Stimulated activated CD4-positive, alpha-beta T cell treated with anti-CD3 and anti-CD28 coated beads, Interleukin-1b, Interleukin-23, amount 100 ng/mL, for 24 hours (primary cell): ENCODE measurements around the gene PHRF1.

ENCODE experiments used
- DNase-seq, 4 experiments: peaks; one replicate each; pipeline ENCODE4 v3.0.0-alpha.2; 2020; ENCODE audit warnings: low read depth in 4 of 4, low spot score in 1 of 4

The PHRF1 gene

DNA sequence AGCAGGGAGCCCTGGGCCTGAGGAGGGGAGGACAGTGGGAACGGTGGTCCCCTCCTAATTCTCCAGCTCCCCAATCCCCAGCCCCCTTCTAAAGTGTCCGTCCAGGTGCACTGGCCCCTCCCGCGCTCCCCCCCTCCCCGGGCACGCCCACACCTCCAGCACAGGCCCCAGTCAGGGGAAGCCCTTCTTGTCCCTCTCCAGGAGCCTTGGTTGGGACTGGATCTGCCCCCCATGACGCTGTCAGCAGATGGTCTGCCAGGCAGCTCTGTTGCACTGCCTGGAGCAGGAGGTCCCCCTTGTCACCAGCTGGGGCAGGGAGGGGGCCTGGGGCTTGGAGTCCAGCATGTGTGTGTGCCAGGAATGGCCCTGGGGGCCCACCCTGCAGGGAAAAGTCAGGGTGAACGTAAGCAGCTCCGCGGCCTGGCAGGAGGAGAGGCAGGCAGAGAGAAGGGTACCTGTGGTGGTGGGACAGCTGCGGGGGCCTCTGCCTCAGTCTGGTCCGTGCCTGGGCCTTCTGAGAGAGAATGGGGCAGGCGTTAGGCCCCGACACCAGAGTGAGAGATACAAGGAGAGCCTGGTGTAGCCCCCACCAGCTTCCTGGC is 37.9 kb downstream of the PHRF1 start:
- DNase-seq = no peak

DNA sequence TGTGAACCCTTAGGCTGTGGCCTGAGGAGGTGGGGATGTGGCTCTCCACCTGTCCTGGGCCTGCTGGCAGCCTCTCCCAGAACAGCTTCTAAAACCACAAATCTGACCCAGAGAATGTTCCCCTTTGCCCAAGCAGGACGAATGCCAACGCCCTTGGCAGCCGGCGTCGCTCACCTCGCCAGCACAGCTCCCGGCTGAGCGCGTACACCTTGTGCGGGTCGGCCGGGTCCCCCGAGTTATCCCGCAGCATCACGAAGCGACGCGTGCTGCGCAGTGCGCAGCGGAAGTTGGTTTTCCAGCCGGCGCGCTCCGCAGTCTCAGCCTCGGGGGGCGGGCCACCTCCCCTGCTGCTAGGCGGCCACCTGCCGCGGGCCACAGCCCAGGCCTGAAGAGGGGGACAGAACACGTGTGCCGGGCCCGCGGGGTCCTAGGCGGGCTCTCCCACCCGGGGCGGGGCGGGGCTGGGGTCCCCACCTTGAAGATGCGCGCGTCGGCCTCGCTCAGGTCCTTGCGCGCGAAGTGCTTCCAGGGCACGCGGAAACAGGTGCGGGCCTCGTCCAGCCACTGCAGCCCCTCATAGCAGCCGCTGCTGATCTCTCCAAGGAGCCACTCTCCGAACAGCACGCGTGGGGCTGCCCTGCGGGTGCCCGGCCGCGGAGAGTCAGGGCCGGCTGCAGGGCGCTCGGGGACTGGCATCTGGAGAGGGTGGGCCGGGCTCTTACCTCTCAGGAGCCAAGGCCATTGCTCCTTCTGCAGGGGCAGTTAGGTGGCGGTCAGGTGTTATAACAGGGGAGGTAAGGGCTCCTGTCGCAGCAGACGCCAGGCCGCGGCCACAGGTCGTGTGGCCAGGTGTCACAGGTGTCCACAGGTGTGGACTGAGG is 38.6 kb downstream of the PHRF1 start:
- no peak for DNase-seq

DNA sequence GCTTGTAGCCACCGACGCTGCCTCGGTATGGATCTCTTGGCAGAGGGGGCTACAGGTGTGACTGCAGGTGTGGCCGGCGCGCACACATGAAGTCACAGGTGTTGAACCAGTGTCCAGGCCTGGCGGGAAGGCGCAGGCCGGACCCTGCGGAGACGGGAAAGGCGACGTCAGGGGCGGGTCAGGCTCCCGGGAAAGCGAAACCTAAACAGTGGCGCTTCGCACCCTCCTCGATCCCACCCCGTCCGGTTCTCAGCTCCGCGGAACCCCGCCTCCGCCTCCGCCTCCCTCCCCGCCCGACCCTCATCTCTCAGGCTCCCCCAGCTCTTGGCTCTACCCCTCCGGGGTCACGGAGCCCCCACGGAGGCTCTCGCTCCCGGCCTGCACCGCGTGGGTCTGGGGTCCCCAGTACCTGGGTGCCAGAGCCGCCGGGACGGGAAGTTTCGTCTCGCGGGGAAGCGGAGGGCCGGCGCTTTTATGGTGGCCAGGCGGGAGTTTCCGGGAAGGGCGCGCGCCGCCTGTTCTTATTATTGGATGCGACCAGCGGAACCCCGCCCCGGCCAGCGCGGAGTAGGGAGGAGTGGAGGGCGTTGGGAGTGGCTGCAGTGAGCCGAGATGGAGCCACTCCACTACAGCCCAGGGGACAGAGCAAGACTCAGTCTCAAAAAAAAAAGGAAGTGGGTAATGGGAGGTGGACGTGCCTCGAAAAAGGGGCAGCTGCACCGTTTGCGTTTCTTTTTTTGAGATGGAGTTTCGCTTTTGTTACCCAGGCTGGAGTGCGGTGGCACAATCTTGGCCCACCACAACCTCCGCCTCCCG is 39.4 kb downstream of the PHRF1 start, which contains the start of gene IRF7:
Gene IRF7, minus strand, starts transcription at position 447 of the 816 bp plus-strand sequence. CDS start 586 bp downstream, outside the sequence.
- peak; percentile 58 to 82 (median 66) for DNase-seq

DNA sequence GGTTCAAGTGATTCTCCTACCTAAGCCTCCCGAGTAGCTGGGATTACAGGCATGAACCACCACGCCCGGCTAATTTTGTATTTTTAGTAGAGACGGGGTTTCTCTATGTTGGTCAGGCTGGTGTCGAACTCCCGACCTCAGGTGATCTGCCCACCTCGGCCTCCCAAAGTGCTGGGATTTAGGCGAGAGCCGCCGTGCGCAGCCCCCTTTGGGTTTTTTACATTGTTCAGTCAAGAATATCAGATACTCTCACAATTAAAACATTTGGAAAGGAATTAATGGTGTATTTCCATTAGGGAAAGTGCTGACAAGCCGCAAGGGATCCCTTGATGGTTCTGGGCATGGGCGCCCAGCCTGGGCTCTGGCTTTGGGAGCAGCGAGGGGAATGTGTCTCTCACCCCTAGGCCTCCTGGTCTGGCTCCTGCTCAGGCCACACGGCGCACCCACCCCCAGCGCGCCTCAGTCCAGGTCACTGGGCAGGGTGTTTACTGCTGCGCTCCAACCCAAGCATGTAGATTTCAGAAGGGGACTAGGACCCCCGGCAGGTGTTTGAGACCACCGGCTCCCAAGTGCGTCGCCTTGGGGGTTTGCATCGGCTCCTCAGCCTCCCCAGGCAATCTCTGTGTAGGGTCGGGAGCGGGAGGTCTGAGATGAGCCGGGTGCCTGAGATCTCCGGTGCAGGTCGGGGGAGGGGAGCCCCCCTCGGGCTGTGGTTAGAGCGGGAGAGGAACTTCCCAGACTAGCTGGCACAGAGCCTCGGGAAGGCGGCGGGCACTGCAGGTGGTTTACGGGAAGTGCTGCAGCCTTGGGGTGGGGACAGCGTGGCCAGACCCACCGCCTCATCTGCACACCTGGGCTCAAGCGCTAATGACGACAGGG is 40.3 kb downstream of the PHRF1 start:
- DNase-seq = no peak

DNA sequence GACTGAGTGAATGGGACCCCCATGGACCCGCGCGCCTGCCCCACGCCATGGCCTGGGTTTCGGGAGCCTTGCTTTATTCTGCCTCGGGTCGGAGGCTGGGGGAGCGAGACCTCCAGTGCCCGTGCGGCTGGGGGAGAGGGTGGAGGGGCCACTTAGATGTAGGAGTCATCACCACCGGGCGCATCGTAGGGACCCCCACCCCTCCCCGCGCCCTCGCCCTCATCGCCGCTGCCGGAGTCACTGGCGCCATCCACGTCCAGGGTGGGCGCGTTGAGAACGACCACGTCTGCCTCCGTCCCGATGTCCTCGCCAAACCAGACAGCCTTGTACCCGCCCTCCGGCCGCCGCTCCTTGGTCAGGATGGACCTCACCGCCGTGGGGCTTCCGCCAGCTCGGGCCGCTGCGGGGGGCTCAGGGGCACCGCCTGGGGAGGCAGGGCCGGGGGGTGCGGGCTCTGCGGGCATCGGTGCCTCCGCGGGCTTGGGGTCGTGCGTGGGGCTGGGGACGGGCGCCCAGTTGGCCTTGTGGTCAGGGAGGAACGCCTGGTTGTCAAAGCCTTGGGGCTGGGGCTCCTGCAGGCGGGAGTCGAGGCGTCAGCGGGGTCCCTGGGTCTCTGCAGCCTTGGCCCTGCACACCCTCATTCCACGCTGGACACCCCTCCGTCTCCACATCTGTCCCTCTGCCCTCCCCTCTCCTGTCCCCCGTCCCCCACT is 41.1 kb downstream of the PHRF1 start:
- DNase-seq = no peak

DNA sequence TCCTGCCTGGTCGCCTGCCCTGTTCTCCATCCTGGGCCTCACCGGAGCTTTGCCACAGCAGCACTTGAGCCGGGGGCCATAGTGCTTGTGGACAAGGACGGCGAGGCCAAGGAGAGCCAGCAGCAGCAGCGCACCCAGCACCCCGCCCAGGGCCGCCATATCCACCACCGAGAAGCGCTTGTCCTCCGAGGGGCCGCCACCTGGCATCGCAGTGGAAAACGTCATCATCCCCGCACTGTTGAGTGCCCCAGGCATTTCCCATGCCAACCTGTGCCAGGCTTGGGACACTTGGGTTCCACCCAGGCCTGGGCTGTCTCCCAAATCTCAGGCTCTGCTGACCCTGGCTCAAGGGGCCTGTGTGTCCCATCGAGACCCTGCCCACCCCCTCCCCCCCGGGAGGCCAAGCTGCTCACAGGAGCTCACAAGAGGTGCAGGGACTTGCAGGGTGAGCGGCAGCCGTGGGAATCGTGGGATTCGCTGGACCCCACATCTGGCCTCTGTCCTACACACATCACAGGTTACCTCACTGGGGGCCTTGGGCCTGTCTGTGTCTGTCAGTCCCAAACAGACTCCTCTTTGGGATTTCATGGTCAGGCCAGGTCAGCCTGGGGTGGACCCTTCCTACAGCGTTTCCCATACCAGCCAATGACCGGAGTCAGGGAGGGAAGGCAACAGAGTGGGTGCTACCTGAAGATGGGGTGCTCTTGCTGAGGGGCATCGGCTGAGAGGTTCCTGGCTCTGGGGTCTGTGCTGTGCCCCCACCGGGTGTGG is 41.8 kb downstream of the PHRF1 start:
- no peak for DNase-seq

DNA sequence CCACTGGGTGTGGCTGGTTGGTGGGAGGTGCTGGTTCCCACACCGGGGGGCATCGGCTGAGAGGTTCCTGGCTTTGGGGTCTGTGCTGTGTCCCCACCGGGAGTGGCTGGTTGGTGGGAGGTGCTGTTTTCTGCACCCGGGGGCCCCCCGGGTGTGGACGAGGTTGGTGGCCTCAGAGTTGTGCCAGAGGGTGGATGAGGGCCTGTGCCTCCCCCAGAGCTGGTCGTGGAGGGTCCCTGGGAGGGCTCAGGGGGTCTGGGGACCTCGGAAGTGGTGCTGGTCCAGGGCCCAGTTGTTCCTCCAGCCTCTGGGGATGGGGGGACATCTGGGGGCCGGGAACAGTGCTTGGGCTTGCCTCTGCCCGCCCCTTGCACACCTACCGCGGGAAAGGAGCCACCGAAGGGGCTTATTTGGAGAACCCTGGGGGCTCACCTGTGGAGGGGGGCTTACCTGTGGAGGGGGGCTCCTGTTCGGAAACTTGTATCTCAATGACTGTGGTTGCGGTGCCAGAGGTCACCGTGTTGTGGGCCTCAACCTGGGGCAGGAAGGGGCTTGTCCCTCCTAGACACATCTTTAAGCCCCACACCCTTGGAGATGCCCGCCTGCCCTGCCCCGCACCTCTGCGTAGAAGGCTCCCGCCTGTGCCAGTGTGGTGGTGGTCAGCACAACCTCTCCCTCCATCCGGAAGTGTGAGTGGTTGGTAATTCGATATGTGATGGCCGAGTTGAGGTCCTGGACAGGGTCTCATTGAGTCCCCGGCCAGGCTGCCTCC is 42.8 kb downstream of the PHRF1 start:
- no peak for DNase-seq

DNA sequence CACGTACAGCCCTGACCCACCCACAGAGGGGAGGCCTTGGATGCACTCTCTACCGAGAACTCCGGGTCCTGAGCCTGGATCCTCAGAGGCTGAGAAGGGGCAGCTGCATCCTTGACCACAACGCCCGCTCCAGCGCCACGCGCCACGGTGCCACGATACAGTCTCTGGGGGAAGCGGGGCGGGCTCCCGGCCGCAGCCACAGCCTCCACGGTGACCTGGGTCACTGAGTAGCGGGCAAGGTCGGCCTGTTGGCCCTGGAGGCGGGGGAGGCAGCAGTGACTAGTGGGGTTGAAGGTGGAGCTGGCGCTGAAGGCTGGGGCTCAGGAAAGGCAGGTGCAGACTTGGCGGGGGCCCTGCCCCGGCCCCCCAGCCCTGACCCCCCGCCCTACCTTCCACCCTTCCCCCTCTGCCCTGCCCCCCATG is 43.4 kb downstream of the PHRF1 start:
- no peak for DNase-seq

DNA sequence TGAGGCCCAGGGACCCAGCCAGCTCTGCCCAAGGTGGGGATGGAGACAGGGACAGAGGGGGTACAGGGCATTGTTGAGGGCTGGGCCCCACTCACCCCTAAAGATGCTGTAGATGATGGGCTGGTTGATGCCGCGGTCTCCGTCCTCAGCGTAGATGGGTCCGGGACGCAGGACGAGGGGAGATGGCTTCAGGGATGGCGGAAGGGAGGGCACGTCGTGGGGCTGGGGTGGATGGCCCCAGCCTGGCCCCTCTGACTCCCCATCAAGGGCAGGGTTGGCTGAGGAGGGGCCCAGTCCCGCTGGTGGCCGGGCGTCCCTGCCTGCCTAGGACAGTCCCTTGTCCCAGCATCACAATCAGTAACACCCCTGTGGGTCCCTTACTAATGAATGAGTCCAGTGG is 43.9 kb downstream of the PHRF1 start:
- DNase-seq = no peak

DNA sequence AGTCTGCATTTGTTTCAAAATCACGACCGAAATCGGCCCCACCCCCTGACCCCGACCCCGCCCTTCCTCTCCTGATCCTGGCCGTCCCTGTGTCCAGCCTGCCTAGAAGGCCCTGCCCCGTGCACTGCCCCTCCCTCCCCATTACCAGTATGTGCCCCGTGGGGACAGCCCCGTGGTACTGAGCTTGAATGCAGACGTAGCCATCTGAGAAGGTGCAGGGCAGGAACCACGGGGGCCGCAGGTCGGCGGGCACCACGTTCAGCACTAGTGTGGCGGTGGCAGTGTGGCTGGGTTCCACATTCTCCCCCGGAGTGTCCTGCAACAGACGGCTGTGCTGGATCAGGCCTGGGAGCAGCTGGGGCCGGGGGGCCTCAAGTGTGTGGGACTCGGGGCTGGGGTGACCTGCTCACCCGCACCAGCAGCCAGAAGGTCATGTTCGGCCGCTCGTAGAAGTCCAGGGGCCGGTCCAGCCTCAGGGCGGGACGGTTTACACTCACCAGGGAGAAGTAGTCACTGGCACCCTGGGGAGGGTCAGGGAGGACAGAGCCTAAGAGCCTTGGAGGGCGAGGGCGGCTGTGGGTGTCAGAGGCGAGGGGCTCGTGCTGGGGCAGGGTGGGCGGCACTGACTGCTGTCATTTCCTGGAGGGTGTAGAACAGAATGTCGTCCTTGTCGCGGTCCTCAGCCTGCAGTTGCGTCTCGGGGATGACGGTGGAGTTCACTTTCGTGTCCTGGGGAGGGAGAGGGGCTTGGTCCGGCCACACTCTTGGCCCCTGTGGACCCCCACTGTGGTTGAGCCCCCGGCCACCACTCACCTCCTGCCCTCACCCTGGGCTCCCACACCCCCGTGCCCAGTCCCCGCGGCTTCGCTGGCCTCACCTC is 44.9 kb downstream of the PHRF1 start:
- DNase-seq = no peak

DNA sequence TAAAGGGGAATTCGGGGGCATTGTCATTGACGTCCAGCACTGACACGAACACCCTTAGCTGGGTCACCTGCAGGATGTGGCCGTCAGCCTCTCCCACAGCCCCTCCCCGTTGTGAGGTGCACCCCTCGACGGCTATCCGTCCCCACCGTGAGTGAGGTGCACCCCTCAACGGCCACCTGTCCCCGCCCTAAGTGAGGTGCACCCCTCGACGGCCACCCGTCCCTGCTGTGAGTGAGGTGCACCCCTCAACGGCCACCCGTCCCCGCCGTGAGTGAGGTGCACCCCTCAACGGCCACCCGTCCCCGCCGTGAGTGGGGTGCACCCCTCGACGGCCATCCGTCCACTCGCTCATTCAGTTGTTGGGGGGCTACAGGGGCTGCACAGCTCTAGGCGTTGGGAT is 45.6 kb downstream of the PHRF1 start:
- no peak for DNase-seq

DNA sequence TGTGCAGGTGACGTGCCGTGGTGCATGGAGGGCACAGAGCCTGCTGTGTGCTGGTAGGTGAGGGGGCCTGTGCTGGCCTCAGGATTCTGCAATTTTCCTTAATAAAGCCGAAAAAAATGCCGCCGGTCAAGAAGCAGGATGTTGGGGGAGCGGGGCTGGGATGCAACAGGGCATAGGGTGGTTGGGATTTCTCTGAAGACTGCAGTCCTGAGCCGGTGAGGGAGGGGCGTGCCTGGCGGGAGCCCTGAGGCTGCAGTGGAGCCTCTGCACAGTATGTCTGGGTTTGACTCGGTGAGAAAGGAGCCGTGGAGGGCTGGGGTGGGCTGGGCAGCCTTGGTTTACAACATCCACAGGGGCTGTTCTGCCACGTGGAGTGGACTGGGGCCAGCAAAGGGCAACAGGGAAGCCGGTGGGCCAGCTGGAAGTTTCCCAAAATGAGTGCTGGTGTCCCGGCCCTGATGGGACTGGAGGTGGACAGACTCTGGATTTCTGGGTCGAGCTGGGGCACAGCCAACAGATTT is 47.1 kb downstream of the PHRF1 start:
- DNase-seq = no peak

DNA sequence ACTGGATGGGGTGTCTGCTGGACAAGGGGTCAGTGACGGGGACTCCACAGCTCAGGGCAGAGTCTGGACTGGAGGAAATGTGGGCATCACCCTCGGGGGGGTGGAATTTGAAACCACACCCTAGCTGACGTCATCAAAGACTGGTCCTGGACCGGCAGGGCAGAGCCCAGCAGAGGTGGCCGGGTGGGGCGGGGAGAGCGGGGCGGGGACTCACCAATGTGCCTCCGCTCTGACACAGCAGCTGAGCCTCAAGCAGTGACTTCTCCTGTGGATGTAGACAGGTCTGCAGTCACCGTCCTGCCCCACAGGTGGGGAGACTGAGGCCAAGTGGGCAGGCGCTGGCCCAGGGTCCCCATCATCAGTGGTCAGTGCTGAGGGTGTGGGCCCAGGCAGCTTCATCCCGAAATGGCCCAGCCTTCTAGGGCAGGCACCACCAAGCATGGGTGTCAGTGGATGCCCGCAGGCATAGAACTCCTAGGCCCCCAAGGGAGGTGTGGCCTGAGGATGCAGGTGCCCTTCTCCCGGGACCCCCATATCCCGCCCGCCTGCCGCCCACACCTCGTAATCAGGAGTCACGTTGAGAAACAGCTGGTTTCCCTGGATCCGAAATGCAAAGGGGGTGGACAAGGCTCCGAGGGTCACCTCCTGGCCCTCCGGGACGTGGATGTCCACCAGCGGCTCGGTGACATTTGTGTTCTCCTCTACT is 47.9 kb downstream of the PHRF1 start:
- DNase-seq = no peak

DNA sequence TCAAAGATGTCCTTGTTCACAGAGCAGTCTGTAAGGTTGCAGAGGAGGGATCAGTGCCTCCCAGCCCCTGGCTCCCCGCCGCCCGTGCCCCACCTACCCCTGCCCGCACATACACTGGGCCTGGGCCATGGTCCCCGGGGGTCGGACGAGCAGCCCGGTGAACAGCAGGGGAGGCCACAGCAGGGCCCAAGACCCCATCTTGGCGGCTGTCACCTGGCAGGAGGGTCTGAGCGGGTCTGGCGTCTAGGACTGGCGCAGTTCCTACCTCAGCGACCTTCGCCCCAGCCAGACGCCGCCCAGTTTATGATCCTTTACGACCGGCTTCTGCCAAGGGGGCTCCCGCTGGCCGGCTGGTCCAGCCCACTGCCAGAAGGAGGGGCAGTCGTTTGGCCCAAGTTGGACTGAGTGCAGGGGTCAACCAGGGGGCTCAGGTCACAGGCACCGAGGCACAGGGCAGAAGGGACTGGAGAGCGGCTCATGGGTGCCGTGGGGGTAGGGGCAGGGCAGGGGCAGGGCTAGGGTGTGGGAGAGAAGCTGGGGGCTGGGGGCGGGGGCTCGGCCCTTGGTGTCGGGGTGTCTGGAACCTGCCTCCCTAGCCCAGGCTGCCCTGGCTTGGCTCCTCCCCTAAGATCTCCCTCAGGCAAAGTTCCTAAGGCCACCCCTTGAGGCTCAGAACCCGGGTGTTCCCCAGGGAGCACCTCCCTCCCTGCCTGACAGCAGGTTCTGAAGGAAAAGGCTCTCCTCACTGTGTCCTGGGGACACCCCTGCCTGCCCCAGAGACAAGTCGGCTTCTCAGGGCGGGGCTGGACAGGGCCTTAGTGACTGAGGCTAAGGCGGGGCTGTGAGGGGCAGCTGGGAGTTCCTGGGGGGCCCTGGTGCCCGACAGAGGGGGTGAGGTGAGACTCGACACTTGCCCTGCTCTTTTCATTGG is 48.7 kb downstream of the PHRF1 start, which contains the start of gene CDHR5:
Gene CDHR5, minus strand, starts transcription at position 251 of the 931 bp plus-strand sequence. Its CDS starts 53 bp downstream, at position 198.
- no peak for DNase-seq

DNA sequence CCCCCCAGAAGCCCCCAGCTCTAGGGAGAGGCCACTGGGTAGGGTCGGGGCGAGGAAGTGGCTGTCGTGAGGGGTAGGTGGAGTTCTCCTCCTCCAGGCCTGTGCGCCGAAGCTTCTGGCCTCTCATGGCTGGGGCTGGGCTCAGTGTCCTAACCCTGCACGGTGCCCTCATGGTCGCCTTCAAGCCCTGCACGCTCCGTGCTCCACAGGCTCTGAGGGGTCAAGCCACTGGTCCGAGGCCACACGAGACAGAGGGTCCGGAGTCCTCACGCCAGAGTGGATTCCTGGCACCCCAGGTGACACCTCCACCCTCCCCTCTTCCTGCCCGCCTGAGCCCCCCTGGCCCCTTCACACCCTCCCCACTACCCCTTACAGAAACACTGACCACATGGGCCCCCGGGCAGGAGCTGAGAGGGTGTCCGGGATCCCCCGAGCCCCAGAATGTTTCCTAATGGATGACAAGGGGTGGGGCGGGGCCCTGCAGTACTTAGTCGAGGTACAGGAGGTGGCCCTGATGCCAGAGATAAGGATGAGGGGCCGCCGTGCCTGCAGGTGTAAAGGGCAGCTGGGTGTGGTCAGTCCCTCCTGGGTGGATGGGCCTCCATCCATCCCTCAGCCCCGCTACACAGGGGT is 49.5 kb downstream of the PHRF1 start:
- DNase-seq = no peak
